Measurements from ENCODE around the gene NAGPA. TPM values are rescaled to one million over a fixed set of nuclear protein-coding genes. Genes with fewer than 3 reads are reported as not detected.

The NAGPA gene
- total and polyA plus RNA-seq, 2 of the 13 experiments (the other 11 are each of a cell fraction or from before 2014, with no cell fraction given): 27.1 to 60.3 TPM

- no peak overlapping the region for H2AFZ ChIP-seq (ENCODE audit: low read length)
- H3K36me3 ChIP-seq (replicated peaks in 1 of 2; ENCODE audit: control insufficient read depth in 1 of 2, insufficient read depth in 2 of 2, low read length in 2 of 2): no peaks in the 10 kb centered on the region
- H3K9me3 ChIP-seq (ENCODE audit: low read length): no peaks in the 10 kb centered on the region
- H3K4me1 ChIP-seq (ENCODE audit: insufficient read depth, low read length): peaks cover 13% of the 10 kb centered on the region
- ATAC-seq (no peak), DNase-seq (ENCODE audit: low spot score) (no peak), FAIRE-seq (no peak)
- ChIA-PET POLR2A (no interaction called here), CTCF (ENCODE audit: low intra/inter-chr PET ratio, low total read pairs) (no interaction called here)
- H4K20me1 ChIP-seq (ENCODE audit: insufficient read depth, low read length): no peaks in the 10 kb centered on the region
- no peak overlapping the region for H3K27ac ChIP-seq (ENCODE audit: extremely low read length, insufficient read depth, low read length)
- no peak overlapping the region for H3K4me2 ChIP-seq (ENCODE audit: low read depth, low read length)
- no peaks in the 10 kb centered on the region for H3K79me2 ChIP-seq (ENCODE audit: insufficient read depth, low read length)
- TF ChIP-seq MYNN (CRISPR knock-in tag; IDR thresholded peaks at IDR 0.05; ENCODE audit: low read depth): no peak
- no peak for TF ChIP-seq ZNF839 (CRISPR knock-in tag; IDR thresholded peaks at IDR 0.05; ENCODE audit: borderline replicate concordance)
- TF ChIP-seq ZFY (CRISPR knock-in tag; IDR thresholded peaks at IDR 0.05): no peak
- TF ChIP-seq SAFB2 (CRISPR knock-in tag; IDR thresholded peaks at IDR 0.05; ENCODE audit: borderline replicate concordance, low read depth): no peak
- no peak for TF ChIP-seq PRPF4 (IDR thresholded peaks at IDR 0.05; ENCODE audit: low read depth, low read length, poor library complexity, severe bottlenecking)
- TF ChIP-seq FOXO4 (CRISPR knock-in tag; conservative IDR thresholded peaks at IDR 0.05): no peak
- TF ChIP-seq ZC3H13 (CRISPR knock-in tag; IDR thresholded peaks at IDR 0.05): no peak
- no peak for TF ChIP-seq PPARG (CRISPR knock-in tag; conservative IDR thresholded peaks at IDR 0.05)
- no peak for TF ChIP-seq ZNF549 (CRISPR knock-in tag; IDR thresholded peaks at IDR 0.05)
- TF ChIP-seq MED8 (CRISPR knock-in tag; IDR thresholded peaks at IDR 0.05; ENCODE audit: insufficient replicate concordance): no peak
- TF ChIP-seq ZMAT5 (CRISPR knock-in tag; IDR thresholded peaks at IDR 0.05; ENCODE audit: borderline replicate concordance, low read depth): no peak
- in situ Hi-C loops (cut with HindIII; ENCODE audit: extremely low pct_ligation_motif_present, low pct_unique_long_range_greater_than_20kb) (no loop called here), intact Hi-C loops (cut with micrococcal nuclease; ENCODE audit: unreplicated experiment) (no loop called here)
- BruUV-seq (replicated peaks): no TSS peak
- no peak overlapping the region for H3K4me3 ChIP-seq (replicated peaks in 1 of 3; ENCODE audit: insufficient read depth in 1 of 3, low read depth in 2 of 3, low read length in 3 of 3)
- peaks cover 0 to 13% of the 10 kb centered on the region in 2 experiments; a peak in 2 of 5 replicates for H3K27me3 ChIP-seq (ENCODE audit: control insufficient read depth in 1 of 2, insufficient read depth in 2 of 2, low read length in 2 of 2)
- H3K9ac ChIP-seq (ENCODE audit: insufficient read depth, low read depth, low read length): no peak overlapping the region
- 52% methylated on average over 6 of the region's 10 CpGs for WGBS (ENCODE audit: low lambda C conversion rate)
Observed at GRCh38 chr16:5060073-5060641, 26.4 kb upstream of the NAGPA start.

Measured in HepG2 (cell line).